NB4 (cell line): ENCODE data around the gene POLR3E.

Source experiments
- CTCF ChIP-seq: IDR thresholded peaks from one replicate; pipeline ENCODE4 v1.5.1; 2012; ENCODE audit warnings: low read depth, low read length
- MAX ChIP-seq: IDR thresholded peaks from 2 replicates; pipeline ENCODE4 v1.6.1; 2011; ENCODE audit warnings: low read depth, low read length
- MYC ChIP-seq: IDR thresholded peaks from 2 replicates; pipeline ENCODE4 v1.6.1; 2011; ENCODE audit warnings: low read depth, low read length
- POLR2A ChIP-seq: IDR thresholded peaks from 2 replicates; pipeline ENCODE4 v1.6.1; 2011; ENCODE audit warnings: mild to moderate bottlenecking; ENCODE audit not compliant: insufficient read length; ENCODE audit errors: extremely low read depth

- TF ChIP-seq CTCF (no peak), POLR2A (no peak), MAX (no peak), MYC (no peak)
Measured at GRCh38 chr16:22364241-22364640, 67.0 kb downstream of the POLR3E start.
